Tibial nerve (tissue), 4 donors: Measurements from ENCODE around the gene SLC43A3. TPM values are rescaled to one million over a fixed set of nuclear protein-coding genes. Genes with fewer than 3 reads are reported as not detected.

Experiments
- DNase-seq, 2 donors: peaks; one replicate each; pipeline ENCODE4 v3.0.0-alpha.2; 2019; ENCODE audit warnings: low spot score in 2 of 2
- H3K27ac ChIP-seq, 4 donors: fragments of 200-600 bp; sonication (generic) in 3 of 4; one replicate each; pipeline ENCODE4 v1.5.1; 2017 to 2019; ENCODE audit warnings: mild to moderate bottlenecking in 1 of 4
- H3K27me3 ChIP-seq, 2 donors: fragments of 200-600 bp; sonication (generic) in 1 of 2; one replicate each; pipeline versions ENCODE4 v1.5.1 to v1.6.0; 2017 to 2019
- H3K36me3 ChIP-seq, 3 donors: fragments of 200-600 bp; sonication (generic); one replicate each; pipeline ENCODE4 v1.5.1; 2018 to 2019
- H3K4me1 ChIP-seq, 4 donors: fragments of 200-600 bp; sonication (generic) in 3 of 4; one replicate each; pipeline ENCODE4 v1.5.1; 2017 to 2019
- H3K4me3 ChIP-seq, 4 donors: fragments of 200-600 bp; sonication (generic) in 3 of 4; one replicate each; pipeline ENCODE4 v1.5.1; 2017 to 2019; ENCODE audit warnings: mild to moderate bottlenecking in 1 of 4, moderate library complexity in 1 of 4
- H3K9me3 ChIP-seq, 4 donors: fragments of 200-600 bp; sonication (generic) in 3 of 4; one replicate each; pipeline ENCODE4 v1.5.1; 2017 to 2019
- CTCF ChIP-seq, 5 experiments: fragments of 200-600 bp in 3 of 5; fragments of 450-650 bp in 2 of 5; sonication (generic) in 3 of 5; IDR thresholded peaks; one replicate each; pipeline ENCODE4 v1.5.1; 2016 to 2019; ENCODE audit warnings: antibody characterized with exemption in 5 of 5, mild to moderate bottlenecking in 3 of 5, moderate library complexity in 2 of 5
- EP300 ChIP-seq, 2 donors: sonication (generic); formaldehyde crosslinking; IDR thresholded peaks; one replicate each; pipeline ENCODE4 v1.6.1; 2017; ENCODE audit warnings: antibody characterized with exemption in 2 of 2, mild to moderate bottlenecking in 1 of 2
- POLR2A ChIP-seq, 2 donors: fragments of 450-650 bp; IDR thresholded peaks; one replicate each; pipeline ENCODE4 v1.6.1; 2017; ENCODE audit warnings: antibody characterized with exemption in 2 of 2, mild to moderate bottlenecking in 2 of 2, moderate library complexity in 2 of 2
- WGBS, 2 donors: methylation state at CpG; one replicate each; pipeline ENCODE4 v1.1.5; 2018; 5-methylcytosine and 5-hydroxymethylcytosine counted together
- total RNA-seq, 4 donors: library from RNA; depleted of rRNA; stranded (reverse); fragments of >200 nt; gene quantifications; one replicate each; pipeline ENCODE4 v1.1.0, GENCODE V29; 2016

SLC43A3 gene
- total RNA-seq, 4 donors from 2014 or later: 42.2 to 110 (median 94.7) TPM

GRCh38 chr11:57467508-57468157, 40.7 kb upstream of the SLC43A3 start:
- Histone ChIP-seq H3K36me3 (peaks cover 0 to 6% (median 0%) of the 10 kb centered on the region in 3 donors), H3K4me3 (no peak overlapping the region), H3K9me3 (no peaks in the 10 kb centered on the region), H3K27ac (no peak overlapping the region), H3K4me1 (no peaks in the 10 kb centered on the region), H3K27me3 (peaks cover 0 to 26% of the 10 kb centered on the region in 2 donors)
- no peak for DNase-seq
- 62 to 76% methylated on average over 23 of the region's 23 CpGs for WGBS, 2 donors
- TF ChIP-seq POLR2A (IDR thresholded peaks at IDR 0.05) (no peak), CTCF (IDR thresholded peaks at IDR 0.05) (no peak), EP300 (IDR thresholded peaks at IDR 0.05) (no peak)

DNA sequence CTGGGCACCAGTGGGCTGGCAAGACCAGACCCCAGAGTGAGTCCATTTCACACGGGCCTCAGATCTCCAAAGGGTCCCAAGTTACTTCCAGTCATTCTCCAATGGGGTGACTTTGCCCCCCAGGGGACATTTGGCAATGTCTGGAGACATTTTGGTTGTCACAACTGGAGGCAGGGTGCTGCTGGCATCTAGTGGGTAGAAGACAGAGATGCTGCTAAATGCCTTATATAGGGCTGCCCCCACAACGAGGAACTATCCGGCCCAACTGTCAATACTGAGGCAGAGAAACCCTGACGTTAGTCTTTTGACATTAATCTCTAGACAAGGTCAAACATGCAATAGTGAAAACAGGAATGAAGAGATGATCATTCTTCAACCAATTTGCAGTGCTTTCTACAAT, 39.8 kb upstream of the SLC43A3 start:
- TF ChIP-seq EP300 (IDR thresholded peaks at IDR 0.05): no peak
- no peak for TF ChIP-seq POLR2A (IDR thresholded peaks at IDR 0.05)
- Histone ChIP-seq H3K27me3 (peaks cover 0 to 28% of the 10 kb centered on the region in 2 donors), H3K27ac (no peak overlapping the region), H3K4me1 (no peaks in the 10 kb centered on the region), H3K9me3 (no peaks in the 10 kb centered on the region), H3K36me3 (peaks cover 0 to 6% (median 0%) of the 10 kb centered on the region in 3 donors), H3K4me3 (no peak overlapping the region)
- WGBS, 2 donors: 44% methylated on average over 4 of the region's 4 CpGs
- DNase-seq: no peak

GRCh38 chr11:57464539-57465181, 37.7 kb upstream of the SLC43A3 start:
- Histone ChIP-seq H3K36me3 (peaks cover 0 to 6% (median 0%) of the 10 kb centered on the region in 3 donors), H3K27me3 (peaks cover 0 to 40% of the 10 kb centered on the region in 2 donors), H3K9me3 (no peaks in the 10 kb centered on the region), H3K27ac (no peak overlapping the region), H3K4me1 (peaks cover 0 to 15% (median 9%) of the 10 kb centered on the region in 4 donors), H3K4me3 (no peak overlapping the region)
- TF ChIP-seq EP300 (IDR thresholded peaks at IDR 0.05): no peak
- no peak for TF ChIP-seq CTCF (IDR thresholded peaks at IDR 0.05)
- TF ChIP-seq POLR2A (IDR thresholded peaks at IDR 0.05): no peak
- 43 to 45% methylated on average over 29 to 30 of the region's 30 CpGs for WGBS, 2 donors
- no peak for DNase-seq

GRCh38 chr11:57463671-57464538, 37.0 kb upstream of the SLC43A3 start:
- H3K9me3 ChIP-seq: no peaks in the 10 kb centered on the region
- peaks cover 0 to 48% of the 10 kb centered on the region in 2 donors for H3K27me3 ChIP-seq
- no peak for DNase-seq
- TF ChIP-seq EP300 (IDR thresholded peaks at IDR 0.05) (no peak), POLR2A (IDR thresholded peaks at IDR 0.05) (no peak), CTCF (IDR thresholded peaks at IDR 0.05) (no peak)
- WGBS, 2 donors: 59 to 62% methylated on average over 14 of the region's 14 CpGs
- no peak overlapping the region for H3K4me3 ChIP-seq
- H3K36me3 ChIP-seq: peaks cover 0 to 6% (median 0%) of the 10 kb centered on the region in 3 donors
- H3K4me1 ChIP-seq: peaks cover 0 to 23% (median 16%) of the 10 kb centered on the region in 4 donors
- no peak overlapping the region for H3K27ac ChIP-seq

GRCh38 chr11:57462597-57462996, 35.7 kb upstream of the SLC43A3 start:
- no peak for DNase-seq
- H3K27me3 ChIP-seq: peaks cover 2 to 61% of the 10 kb centered on the region in 2 donors
- H3K36me3 ChIP-seq: peaks cover 0 to 3% (median 0%) of the 10 kb centered on the region in 3 donors
- H3K9me3 ChIP-seq: no peaks in the 10 kb centered on the region
- WGBS, 2 donors: 80 to 95% methylated on average over 3 of the region's 3 CpGs
- no peak overlapping the region for H3K4me3 ChIP-seq
- no peak overlapping the region for H3K27ac ChIP-seq
- TF ChIP-seq POLR2A (IDR thresholded peaks at IDR 0.05) (no peak), EP300 (IDR thresholded peaks at IDR 0.05) (no peak), CTCF (IDR thresholded peaks at IDR 0.05) (no peak)
- H3K4me1 ChIP-seq: peaks cover 0 to 36% (median 26%) of the 10 kb centered on the region in 4 donors
